NCI-H146 (cell line): ENCODE data around the gene ELOVL3.
"Not testable (repeated sequence)": the region's sequence is repeated elsewhere in the genome, so short reads cannot be mapped to it uniquely, and the experiment has no call there.

Source experiments
- DNase-seq: peaks from one replicate; lab custom pipeline; 2025; lab: John Stamatoyannopoulos, UW

Gene ELOVL3

DNA sequence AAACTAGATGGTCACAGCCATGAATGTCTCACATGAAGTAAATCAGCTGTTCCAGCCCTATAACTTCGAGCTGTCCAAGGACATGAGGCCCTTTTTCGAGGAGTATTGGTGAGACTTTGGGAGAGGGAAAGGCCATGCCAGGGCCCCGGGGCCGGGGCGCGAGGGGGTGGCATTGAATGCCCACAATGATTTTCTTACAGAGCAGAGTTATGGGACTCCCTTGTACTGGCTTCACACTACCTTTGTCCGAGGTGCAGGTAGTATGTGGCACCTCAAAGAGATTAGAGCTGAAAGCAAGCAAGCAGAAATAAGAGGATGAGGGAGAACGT lies 407 bp downstream of the ELOVL3 start:
- no peak for DNase-seq

DNA sequence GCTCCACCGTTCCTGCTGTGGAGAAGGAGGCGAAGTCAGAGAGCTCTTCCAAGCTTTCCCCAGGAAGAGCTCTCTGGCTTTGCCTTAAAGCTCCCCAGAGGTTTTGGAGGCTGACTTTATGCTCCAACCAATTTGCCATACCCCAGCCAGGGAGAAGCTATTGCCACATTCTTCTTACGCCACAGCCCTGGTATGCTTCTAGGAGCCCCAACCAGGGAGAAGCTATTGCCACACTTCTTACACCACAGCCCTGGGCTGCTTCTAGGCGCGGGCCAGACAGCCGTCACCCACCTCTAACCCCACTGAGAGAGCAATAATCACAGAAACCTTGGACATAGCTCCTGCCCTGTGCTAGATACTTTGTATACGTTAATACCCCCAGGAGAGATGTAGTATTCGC lies 951 bp downstream of the ELOVL3 start:
- DNase-seq: no peak

DNA sequence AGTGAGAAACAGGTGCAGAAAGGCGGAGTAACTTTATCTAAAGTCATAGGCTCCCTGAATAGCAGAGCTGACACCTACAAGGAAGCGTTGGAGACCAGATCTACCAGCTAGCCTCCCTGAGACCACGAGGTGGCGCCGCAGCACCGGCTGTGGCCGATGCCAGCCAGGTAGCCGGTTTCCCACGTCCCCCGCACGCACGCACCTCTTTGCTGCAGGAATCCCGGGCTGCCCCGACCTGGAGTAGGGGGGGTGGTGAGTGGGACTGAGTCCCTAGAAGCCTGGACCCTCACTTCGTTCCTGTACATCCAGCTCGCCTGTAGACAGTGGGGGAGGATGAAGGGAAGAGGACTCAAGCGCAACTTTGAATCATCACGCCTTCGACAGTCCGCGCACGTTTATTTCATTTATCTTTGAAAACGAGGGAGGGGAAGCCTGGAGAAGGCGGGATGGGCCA lies 3.7 kb downstream of the ELOVL3 start:
- DNase-seq: peak; percentile 80

DNA sequence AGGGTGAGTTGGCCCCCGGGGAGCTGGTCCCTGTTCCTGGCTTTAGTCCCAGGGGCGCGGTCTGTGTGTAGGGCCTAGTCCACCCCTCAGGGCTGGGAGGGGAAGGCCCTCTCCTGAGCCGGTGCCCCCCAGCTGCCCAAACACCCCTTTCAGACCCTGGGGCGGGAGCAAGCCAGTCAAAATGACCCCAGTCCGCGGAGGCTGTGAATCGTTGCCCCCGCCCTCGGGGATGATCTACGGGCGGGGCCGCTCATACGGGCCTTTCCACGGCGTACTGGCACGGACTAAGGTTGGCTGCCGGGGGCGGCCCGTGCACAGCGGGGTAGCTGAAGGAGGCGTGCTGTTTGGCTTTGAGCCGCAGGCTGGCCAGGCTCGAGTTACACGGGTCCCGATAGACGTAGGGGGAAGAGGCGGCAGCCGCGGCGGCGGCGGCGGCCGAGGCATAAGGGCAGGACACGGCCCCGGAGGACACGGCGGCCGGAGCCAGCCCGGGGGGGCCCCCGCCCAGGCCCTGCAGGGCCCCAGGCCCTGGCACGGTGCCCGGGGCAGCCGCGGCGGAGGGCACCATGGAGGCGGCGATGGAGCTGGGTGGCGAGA lies 4.3 kb downstream of the ELOVL3 start:
- DNase-seq: peak; percentile 81

DNA sequence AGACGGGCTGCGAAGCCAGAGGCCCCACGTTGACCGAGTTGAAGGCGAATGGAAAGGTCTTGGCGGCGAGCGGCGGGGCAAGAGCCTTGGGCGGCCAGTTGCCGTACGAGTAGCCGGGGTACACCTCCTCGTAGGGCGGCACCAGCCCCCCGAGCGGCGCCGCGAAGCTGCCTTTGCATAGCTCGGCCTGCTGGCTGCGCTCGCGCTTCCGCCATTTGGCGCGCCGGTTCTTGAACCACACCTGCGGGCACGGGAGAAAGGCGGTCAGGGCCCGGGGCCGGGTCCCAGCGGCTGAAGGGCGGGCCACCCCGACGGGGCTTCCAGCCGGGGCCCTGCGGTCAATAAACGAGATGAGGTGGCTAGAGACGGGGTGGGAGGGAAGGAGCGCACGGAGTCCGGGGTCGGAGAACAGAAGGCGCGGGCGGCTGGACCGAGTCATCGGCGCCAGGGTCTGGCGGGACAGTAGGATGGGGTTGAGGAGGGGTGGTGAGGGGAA lies 4.8 kb downstream of the ELOVL3 start:
- DNase-seq: peak; percentile 59

DNA sequence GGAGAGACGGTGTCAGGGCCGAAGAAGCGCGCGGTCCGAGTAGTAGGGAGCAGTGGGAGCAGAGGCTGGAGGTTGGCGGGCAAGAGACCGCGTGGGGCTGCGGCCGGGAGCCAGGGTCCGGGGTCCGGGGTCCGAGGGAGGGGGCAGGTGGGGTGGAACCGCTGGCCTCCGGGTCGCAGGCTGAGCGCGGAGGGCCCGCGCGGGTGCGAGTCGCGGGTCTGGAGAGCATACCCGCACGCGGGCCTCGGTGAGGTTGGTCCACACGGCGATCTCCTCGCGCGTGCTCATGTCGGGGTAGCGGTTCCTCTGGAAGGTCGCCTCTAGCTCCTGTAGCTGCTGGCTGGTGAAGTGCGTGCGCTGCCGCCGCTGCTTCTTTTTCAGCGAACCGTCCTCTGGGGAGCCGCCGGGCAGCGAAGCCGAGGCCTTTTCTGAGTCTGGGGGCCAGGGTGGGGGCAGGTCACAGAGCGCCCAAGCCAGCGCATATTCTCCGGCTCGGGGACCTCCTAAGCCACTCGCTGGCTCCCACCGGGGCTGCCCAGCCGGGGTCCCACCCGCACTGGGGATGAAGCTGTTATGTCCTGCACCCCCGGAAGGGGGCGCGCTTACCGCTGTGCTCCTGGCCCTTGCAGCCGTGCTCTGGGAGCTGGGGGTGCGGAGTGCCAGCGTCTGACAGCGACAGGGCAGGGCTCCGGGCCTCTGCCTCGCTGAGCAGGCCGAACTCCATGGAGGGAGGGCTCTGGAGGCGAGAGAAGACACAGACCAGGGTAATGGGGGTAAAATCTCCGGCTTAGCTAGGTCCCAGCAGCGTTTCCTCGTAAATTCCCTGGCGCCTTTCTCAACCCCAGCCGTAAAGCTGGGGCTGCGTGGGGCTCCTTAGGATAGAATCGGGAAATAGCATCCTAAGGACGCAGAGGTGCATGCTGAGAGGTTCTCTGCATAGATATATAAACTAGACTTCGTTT lies 5.5 kb downstream of the ELOVL3 start:
- DNase-seq: peak; percentile 14

DNA sequence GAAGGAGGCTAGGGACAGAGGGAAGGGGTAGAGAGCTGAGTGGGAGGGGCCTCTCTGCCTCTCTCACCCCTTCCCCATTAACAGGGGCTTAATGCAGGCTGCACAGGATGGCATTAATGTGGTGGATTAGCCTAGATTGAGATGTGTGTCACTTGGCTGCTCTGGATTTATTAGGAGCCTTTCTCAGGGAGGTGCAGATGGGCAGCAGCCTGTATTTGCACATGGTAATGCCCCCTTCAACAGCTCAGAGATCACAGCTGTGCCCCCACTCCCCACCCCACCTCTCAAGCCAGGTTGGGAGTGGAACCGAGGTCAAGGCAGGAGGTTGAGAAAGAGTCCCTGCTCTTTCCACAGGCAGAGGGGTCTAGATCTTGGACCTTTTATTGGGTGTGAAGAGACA lies 7.9 kb downstream of the ELOVL3 start:
- no peak for DNase-seq

DNA sequence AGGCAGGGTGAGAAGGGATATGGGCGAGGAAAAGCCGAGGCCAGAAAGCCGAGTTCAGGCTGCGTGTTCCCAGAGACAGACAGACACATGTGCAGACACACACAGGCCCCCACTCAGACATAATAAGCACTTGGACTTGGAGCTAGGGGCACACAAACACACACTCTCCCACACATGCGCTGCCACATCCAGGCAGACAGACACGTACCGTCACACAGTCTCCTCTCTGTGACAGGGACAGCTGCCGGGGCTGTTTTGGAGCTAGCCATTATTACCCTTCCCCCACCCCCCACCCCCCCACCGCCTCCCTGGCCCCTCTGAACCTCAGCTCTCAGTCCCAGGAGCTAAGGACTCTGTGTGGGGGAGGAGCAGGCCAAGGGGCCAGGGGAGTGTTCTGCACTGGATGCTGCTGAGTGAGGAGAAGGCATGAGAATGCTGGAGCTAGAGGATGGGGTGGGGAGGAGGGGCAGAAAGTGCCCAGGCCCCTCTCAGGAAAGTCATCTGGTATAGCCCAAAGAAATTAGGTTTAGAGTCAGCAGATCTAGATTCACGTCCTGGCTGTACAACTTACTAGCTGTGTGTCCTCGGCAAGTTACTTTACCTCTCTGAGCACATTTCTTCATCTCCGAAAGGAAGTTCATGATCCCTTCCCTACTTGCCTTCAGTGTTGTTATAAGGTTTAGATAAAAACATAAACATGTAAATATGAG lies 8.9 kb downstream of the ELOVL3 start:
- no peak for DNase-seq

DNA sequence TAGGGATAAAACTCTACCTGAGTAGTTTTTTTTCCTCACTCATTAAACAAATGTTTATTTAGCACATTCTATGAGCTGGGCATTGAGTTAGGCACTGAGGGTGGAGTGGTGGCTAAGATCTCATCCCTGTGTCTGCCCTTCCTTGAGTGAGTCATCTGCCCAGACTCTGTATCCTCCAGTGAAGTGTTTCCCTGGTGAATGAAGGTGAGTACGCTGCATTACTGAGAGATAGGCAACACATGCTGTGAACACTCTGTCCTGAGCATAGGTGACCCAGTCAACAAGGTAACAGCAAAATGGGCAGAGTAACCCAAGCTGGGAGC lies 9.5 kb downstream of the ELOVL3 start:
- DNase-seq: no peak

DNA sequence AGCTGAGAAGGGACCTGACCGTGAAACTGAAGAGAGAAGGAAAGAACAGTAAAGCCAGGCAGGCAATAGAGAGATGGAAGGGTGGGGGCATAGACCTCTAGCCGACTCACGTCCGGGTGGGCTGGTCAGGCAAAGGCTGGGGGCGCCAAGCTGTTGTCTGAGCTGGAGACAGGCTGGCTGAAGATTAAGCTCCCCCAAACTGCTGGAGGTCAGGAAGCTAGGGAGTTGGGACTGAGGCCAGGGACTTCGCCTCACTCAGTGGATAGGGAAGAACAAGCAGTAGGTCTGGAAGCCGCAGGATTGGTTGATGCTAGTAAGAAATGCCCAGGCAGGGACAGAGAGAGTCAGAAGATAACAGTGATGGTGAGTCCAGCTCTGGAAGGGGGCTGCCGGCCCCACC lies 9.9 kb downstream of the ELOVL3 start:
- DNase-seq: no peak

DNA sequence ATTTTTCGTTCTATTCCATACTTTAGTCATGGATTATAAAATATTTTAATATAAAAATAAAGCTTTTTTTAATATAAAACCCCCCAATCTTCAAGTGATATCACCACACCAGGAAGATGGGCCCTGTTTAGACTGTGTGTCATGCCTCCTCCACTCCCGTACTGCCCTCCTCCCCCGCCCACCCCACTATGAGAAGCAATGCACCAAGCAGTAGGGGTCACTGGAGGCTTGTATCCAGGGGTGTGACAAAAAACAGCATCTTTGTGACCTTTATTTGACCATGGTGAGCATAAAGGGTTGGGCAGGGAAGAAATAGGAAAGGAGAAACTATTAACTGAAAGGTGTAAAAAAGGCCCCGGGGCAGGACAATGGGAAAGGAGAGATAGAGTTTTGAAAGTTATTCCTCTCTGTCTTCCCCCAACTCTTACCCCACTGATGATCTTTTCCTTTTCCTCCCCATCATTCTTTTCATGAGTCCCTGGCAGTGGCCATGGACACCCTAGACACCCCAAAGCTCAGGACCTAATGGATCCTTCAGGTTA lies 11.7 kb downstream of the ELOVL3 start:
- DNase-seq: no peak

DNA sequence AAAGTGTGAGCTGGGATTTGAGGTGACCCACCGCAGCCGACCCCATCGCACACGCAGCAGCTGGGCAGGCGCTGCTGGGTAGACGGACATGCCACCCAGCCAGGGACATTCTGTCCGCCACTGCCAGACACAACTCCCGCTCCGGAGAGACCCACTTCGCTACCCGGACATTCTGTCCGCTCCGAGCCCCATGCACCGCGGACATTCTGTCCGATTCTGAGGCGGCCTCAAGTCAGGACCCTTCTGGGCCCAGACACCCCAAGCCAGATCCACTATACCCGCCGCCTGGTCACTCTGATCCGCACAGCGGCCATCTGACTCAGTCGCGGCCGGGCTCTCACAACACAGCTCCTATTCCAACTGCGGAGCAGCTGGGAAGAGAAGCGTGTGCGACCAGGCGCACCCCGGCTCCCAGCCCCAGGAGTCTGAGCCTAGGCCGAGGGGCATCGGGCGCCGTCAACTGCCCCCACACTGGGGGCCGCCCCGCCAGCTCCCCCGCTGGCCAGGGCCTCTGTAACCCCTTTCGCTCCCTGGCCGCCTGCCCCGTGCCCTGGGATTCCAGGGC lies 14.4 kb downstream of the ELOVL3 start:
- no peak for DNase-seq

DNA sequence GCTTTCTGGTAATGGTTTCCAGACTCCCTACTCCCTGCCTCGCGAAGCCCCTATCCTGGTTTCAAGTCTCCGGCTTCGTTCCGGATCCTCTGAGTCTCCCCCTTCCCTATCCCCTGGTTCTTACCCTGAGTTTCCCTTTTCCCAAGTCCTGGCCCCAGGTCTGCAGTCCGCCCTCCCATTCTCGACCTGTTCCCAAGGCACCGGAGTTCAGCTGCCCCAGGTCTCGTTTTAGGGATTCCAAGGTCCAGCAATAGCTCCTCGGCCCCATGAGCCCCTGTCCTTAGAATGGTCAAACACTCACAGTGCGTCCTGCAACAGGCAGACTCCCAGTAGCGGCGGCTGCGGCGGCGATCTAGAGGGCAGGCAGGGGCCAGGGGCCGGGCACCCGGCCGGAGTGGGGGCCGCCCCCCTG lies 14.9 kb downstream of the ELOVL3 start:
- DNase-seq: no peak

DNA sequence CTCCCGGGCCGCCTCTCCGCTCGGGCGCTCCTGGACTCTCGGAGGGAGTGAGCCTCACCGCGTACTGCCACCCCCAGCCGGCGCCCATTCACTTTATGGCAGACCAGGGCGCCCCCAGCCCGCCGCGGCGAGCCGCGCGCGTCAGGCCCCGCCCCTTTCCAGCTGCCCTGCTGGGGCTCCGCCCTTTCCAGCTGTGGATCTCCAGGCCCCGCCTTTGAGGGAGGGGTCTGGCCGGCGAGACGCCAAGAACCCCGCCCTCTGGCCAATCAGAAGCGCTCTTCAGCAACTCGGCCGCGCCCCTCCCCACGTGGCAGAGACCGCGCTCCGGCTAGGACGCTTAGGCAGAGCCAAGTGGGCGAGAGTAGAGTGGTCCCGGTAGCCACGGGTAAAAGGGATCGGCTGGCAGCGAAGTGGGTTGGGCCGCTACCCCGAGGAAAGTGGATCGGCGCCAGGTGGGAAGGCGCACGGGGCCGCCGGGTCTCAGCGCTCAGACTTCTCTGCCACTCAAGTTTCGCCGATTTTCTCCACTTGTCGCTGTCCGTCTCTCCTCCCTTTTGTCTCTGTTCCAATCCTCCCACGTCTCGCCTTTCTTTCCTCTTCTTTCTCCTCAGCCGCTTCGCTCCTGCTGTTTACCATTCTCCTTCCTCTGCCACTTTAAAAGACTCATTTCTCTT lies 15.5 kb downstream of the ELOVL3 start, which contains the start of gene PITX3:
PITX3 (minus strand) TSS at position 69 of the 674 bp plus-strand sequence. CDS start 9,432 bp downstream, outside the sequence.
- DNase-seq: peak; percentile 87

DNA sequence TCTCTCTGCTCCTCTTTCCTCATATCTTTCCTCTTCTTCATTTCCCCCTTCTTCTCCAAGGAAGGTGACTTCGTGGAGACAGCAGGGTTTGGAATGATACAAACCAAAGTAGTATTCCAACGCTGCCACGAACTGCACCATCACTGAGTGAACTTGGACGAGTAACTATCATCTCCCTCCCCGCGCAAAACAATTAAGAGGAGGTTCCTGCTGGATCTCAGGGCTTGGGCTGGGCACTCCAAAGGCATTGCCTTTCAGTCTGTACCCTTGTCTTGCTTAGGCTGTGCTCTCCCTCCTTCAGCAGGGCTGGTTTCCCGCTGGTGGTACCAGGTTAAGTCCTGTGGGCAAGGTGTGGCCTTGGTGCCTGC lies 16.0 kb downstream of the ELOVL3 start:
- no peak for DNase-seq

DNA sequence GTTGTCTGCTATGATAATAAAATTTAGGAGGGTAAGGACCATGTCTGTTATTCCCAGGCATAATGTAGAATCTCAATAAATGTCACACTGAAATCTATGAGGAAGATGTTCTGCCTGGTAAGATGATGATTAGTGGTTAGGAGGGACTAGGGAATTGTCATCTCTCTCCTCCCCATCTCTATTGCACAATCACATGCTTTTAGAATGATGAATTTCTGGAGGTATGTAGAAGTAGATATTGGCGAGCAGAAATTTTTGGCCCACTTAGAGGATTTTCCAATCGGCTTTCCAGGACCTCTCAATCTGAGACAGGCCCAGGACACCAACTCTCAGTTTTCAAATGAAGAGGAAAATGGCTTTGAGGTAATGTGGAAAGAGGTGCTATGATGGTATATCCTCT lies 17.2 kb downstream of the ELOVL3 start:
- DNase-seq: no peak

DNA sequence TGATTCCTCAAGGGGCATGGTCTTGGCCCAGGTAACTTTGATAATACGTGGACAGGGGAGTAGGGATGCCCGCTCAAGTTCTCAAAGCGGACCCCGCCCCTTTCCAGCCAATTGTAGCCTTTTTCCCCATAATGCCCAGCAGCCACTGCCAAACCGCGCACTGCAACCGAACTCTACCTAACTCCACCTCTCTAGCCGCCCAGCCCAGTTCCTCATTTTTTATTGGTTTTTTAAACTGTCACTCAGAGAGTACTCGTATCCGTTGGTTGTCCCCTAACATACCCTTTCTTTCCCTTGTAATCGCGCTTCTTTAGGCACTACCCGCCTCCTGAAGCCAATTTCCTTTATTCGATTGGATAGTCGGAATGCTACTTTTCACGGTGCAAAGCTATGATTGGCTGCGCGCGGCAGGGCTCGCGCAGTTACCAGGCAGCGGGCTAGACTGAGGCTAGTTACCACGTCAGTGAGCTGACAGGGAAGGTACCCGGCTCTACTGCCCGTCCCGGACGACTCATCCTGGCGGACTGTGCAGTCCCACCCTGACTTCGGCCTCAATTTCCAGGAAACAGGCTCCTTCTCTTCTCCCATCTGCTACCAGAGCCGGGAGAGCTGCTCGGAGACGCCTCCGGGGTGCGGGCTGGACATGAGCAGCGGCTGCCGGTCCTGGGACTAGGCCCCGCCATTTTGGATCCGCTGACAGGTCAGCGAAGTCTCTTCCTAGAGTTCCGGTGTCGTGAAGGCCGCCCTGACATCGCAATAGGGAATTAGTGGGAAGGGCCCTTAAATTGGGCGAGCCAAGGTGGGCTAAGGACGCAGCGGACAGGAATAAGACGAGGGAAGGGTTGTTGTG lies 19.2 kb downstream of the ELOVL3 start, which contains the start of gene GBF1:
GBF1 (plus strand) TSS at position 451 of the 850 bp plus-strand sequence. CDS start 13,407 bp downstream, outside the sequence.
- DNase-seq: peak; percentile 99

DNA sequence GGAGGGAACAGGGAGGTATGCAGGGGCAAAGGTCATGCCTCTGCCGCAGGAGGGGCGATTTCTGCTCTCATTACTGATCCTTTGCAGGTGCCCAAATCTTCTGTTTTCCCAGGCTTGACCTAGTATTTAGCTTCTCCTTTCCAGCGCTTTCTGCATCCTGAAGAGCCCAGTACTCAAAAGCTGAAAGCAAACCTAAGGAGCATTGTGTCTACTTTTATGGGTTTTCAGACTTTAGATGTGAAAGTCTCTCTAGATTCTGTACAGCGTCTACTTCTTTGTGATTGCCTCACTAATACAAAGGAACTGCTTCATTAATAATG lies 19.8 kb downstream of the ELOVL3 start:
- DNase-seq: no peak

DNA sequence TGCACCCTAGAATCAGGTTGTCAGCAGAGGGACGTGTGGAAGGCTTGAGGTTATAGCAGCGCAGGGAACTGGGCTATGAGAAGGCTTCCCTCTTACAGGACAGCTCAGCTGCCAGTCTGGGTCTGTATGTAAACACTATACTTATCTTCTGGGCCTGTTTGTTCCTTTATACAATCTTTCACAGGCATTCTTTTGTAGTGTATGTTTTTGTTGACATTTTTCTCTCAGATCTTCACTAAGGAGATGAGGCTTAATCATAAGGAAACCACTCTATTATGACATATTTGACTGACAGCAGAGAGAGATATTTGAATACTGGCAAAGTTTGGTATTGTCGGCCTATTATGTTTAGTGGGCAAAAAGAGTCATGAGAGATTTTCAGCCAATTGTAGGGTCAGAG lies 20.2 kb downstream of the ELOVL3 start:
- no peak for DNase-seq

DNA sequence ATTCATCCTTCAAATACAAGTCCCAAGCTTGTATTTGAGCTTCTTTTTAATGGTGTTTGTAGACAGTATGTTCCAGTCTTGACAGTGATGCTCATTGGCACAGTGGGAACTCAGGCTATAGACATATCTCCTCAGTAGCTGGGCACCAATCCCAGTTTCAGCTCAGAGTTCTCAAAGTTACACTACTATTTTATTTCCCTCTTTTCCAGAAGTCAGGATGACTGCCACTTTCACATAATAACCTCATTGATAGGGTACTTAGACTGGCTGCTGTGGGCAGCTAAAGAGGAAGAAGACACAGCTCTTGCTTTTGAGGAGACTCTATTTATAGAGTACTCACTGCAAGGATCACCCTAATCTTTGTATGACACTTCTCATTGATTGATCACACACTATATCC lies 21.6 kb downstream of the ELOVL3 start:
- DNase-seq: no peak

DNA sequence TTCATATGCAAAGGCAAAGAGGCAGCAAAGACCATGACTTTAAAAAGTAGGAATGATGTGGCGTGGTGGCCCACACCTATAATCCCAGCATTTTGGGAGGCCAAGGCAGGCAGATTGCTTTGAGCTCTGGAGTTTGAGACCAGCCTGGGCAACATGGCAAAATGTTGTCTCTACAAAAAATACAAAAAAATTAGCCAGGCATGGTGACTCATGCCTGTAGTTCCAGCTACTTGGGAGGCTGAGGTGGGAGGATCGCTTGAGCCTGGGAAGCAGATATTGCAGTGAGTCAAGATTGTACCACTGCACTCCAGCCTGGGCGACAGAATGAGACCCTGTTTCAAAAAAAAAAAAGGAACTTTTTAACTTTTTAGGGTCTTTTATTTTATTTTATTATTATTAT lies 26.4 kb downstream of the ELOVL3 start:
- DNase-seq: not testable (repeated sequence)
